Large intestine (tissue), 3 donors: ENCODE results near the gene SPTAN1. TPM values are rescaled to one million over a fixed set of nuclear protein-coding genes. Genes with fewer than 3 reads are reported as not detected.
A peak's percentile ranks its signal among the peaks of the same experiment; 100 is the strongest.
"Not testable (repeated sequence)": the region's sequence is repeated elsewhere in the genome, so short reads cannot be mapped to it uniquely, and the experiment has no call there.

ENCODE experiments used
- DNase-seq, 2 donors: peaks; one replicate each; pipeline versions ENCODE4 v3.0.0 to v3.0.0-alpha.2; 2013
- H3K27ac ChIP-seq: one replicate; pipeline ENCODE4 v1.5.1; 2013; ENCODE audit warnings: low read length
- H3K27me3 ChIP-seq: 2 replicates; pipeline ENCODE4 v1.6.1; 2013; ENCODE audit warnings: low read length; ENCODE audit not compliant: control insufficient read depth, insufficient read depth
- H3K36me3 ChIP-seq: 2 replicates; pipeline ENCODE4 v1.6.1; 2013; ENCODE audit warnings: low read length; ENCODE audit not compliant: control insufficient read depth, insufficient read depth
- H3K4me1 ChIP-seq: one replicate; pipeline ENCODE4 v1.6.1; 2013; ENCODE audit warnings: low read length; ENCODE audit not compliant: control insufficient read depth, insufficient read depth
- H3K4me3 ChIP-seq: one replicate; pipeline ENCODE4 v1.5.1; 2013; ENCODE audit warnings: low read length
- H3K9me3 ChIP-seq: one replicate; pipeline ENCODE4 v1.6.1; 2013; ENCODE audit warnings: mild to moderate bottlenecking, low read depth, low read length, moderate library complexity; ENCODE audit not compliant: control insufficient read depth
- WGBS: methylation state at CpG from one replicate; pipeline ENCODE4 v1.1.5; 2013; ENCODE audit warnings: low lambda C conversion rate; ENCODE audit not compliant: insufficient coverage; 5-methylcytosine and 5-hydroxymethylcytosine counted together
- polyA plus RNA-seq: library from polyadenylated mRNA; unstranded; fragments of 120-200 nt; gene quantifications from one replicate; pipeline ENCODE4 v1.2.1, GENCODE V29; 2013

SPTAN1 gene
- polyA plus RNA-seq, 1 donor, result 240 TPM

- H3K4me1 ChIP-seq, result no peaks in the 10 kb centered on the region
- H3K27me3 ChIP-seq, result no peaks in the 10 kb centered on the region
- no peak for DNase-seq
- peaks cover 81% of the 10 kb centered on the region for H3K36me3 ChIP-seq
- H3K4me3 ChIP-seq, result no peak overlapping the region
- WGBS, result no CpG with 5 or more reads among the region's 4 CpGs
- no peak overlapping the region for H3K27ac ChIP-seq
- H3K9me3 ChIP-seq, result no peaks in the 10 kb centered on the region
These were observed 23.1 kb downstream of the SPTAN1 start for GRCh38 chr9:128575469-128575868.

- Histone ChIP-seq H3K27me3 (no peaks in the 10 kb centered on the region), H3K27ac (no peak overlapping the region), H3K4me1 (no peaks in the 10 kb centered on the region), H3K4me3 (no peak overlapping the region), H3K36me3 (peaks cover 86% of the 10 kb centered on the region), H3K9me3 (no peaks in the 10 kb centered on the region)
- 90% methylated on average over 2 of the region's 2 CpGs for WGBS
- DNase-seq, result no peak
These were observed 23.5 kb downstream of the SPTAN1 start for GRCh38 chr9:128575916-128576315.

GRCh38 chr9:128577206-128577605 is 24.8 kb downstream of the SPTAN1 start:
- peaks cover 86% of the 10 kb centered on the region for H3K36me3 ChIP-seq
- no peaks in the 10 kb centered on the region for H3K27me3 ChIP-seq
- WGBS, result no CpG with 5 or more reads among the region's 8 CpGs

GRCh38 chr9:128579194-128579593 is 26.8 kb downstream of the SPTAN1 start:
- WGBS, result 100% methylated on average over 1 of the region's 1 CpG
- H3K36me3 ChIP-seq, result peaks cover 91% of the 10 kb centered on the region

More at GRCh38 chr9:128577206-128577605, 24.8 kb downstream of the SPTAN1 start:
- DNase-seq, result peak; percentile 28 to 33
- H3K27ac ChIP-seq, result peak overlapping the region; percentile 43
- no peaks in the 10 kb centered on the region for H3K4me1 ChIP-seq
- no peaks in the 10 kb centered on the region for H3K9me3 ChIP-seq
- no peak overlapping the region for H3K4me3 ChIP-seq

GRCh38 chr9:128580731-128581130 is 28.3 kb downstream of the SPTAN1 start:
- Histone ChIP-seq H3K27me3 (no peaks in the 10 kb centered on the region), H3K4me1 (no peaks in the 10 kb centered on the region), H3K36me3 (peaks cover 92% of the 10 kb centered on the region), H3K9me3 (no peaks in the 10 kb centered on the region), H3K27ac (no peak overlapping the region), H3K4me3 (no peak overlapping the region)
- no peak for DNase-seq
- no CpG with 5 or more reads among the region's 10 CpGs for WGBS

More at GRCh38 chr9:128579194-128579593, 26.8 kb downstream of the SPTAN1 start:
- no peak for DNase-seq
- Histone ChIP-seq H3K27ac (no peak overlapping the region), H3K9me3 (no peaks in the 10 kb centered on the region), H3K4me3 (no peak overlapping the region), H3K4me1 (no peaks in the 10 kb centered on the region), H3K27me3 (no peaks in the 10 kb centered on the region)

GRCh38 chr9:128585155-128585554 is 32.8 kb downstream of the SPTAN1 start:
- H3K36me3 ChIP-seq, result peaks cover 91% of the 10 kb centered on the region
- not testable (repeated sequence) for H3K4me3 ChIP-seq, H3K4me1 ChIP-seq, H3K27ac ChIP-seq, DNase-seq, H3K27me3 ChIP-seq, H3K9me3 ChIP-seq
- 100% methylated on average over 2 of the region's 8 CpGs for WGBS

- H3K4me1 ChIP-seq, H3K27me3 ChIP-seq, H3K9me3 ChIP-seq, H3K4me3 ChIP-seq: not testable (repeated sequence)
- peak; percentile 45 to 73 for DNase-seq
- H3K27ac ChIP-seq, result peak overlapping the region; percentile 83
- WGBS, result no CpG with 5 or more reads among the region's 11 CpGs
- peaks cover 93% of the 10 kb centered on the region for H3K36me3 ChIP-seq
These were observed 34.5 kb downstream of the SPTAN1 start for GRCh38 chr9:128586934-128587333.

GRCh38 chr9:128587453-128587852 is 35.1 kb downstream of the SPTAN1 start:
- no peaks in the 10 kb centered on the region for H3K27me3 ChIP-seq
- H3K27ac ChIP-seq, result peak overlapping the region; percentile 83
- DNase-seq, result peak; percentile 69 to 79
- no peaks in the 10 kb centered on the region for H3K9me3 ChIP-seq
- WGBS, result no CpG with 5 or more reads among the region's 6 CpGs
- no peak overlapping the region for H3K4me3 ChIP-seq
- peaks cover 92% of the 10 kb centered on the region for H3K36me3 ChIP-seq
- H3K4me1 ChIP-seq, result peaks cover 5% of the 10 kb centered on the region

GRCh38 chr9:128588581-128589233 is 36.3 kb downstream of the SPTAN1 start:
- WGBS, result no CpG with 5 or more reads among the region's 11 CpGs
- no peaks in the 10 kb centered on the region for H3K9me3 ChIP-seq
- H3K27me3 ChIP-seq, result no peaks in the 10 kb centered on the region
- H3K27ac ChIP-seq, result peak overlapping the region; percentile 50
- H3K4me3 ChIP-seq, result no peak overlapping the region
- no peak for DNase-seq
- peaks cover 5% of the 10 kb centered on the region for H3K4me1 ChIP-seq
- peaks cover 90% of the 10 kb centered on the region for H3K36me3 ChIP-seq

GRCh38 chr9:128593039-128593438 is 40.7 kb downstream of the SPTAN1 start:
- no peaks in the 10 kb centered on the region for H3K9me3 ChIP-seq
- H3K4me3 ChIP-seq, result no peak overlapping the region
- no peaks in the 10 kb centered on the region for H3K4me1 ChIP-seq
- peaks cover 85% of the 10 kb centered on the region for H3K36me3 ChIP-seq
- no peak for DNase-seq
- no peak overlapping the region for H3K27ac ChIP-seq
- H3K27me3 ChIP-seq, result no peaks in the 10 kb centered on the region
- no CpG with 5 or more reads among the region's 6 CpGs for WGBS

- DNase-seq, result no peak
- no CpG with 5 or more reads among the region's 9 CpGs for WGBS
- Histone ChIP-seq H3K27ac (no peak overlapping the region), H3K9me3 (no peaks in the 10 kb centered on the region), H3K36me3 (peaks cover 85% of the 10 kb centered on the region), H3K4me3 (no peak overlapping the region), H3K27me3 (no peaks in the 10 kb centered on the region), H3K4me1 (no peaks in the 10 kb centered on the region)
These were observed 41.5 kb downstream of the SPTAN1 start for GRCh38 chr9:128593856-128594255.
